Endodermal cell (in vitro differentiated cells): ENCODE data around the gene UTP4. TPM values are rescaled to one million over a fixed set of nuclear protein-coding genes. Genes with fewer than 3 reads are reported as not detected.

ENCODE experiments used
- DNase-seq: peaks from one replicate; pipeline ENCODE4 v3.0.0-alpha.2; 2017
- H3K27ac ChIP-seq: 2 replicates; pipeline ENCODE4 v1.5.1; 2013; ENCODE audit warnings: mild to moderate bottlenecking, low read depth, low read length, moderate library complexity
- H3K27me3 ChIP-seq: 2 replicates; pipeline ENCODE4 v1.6.1; 2013; ENCODE audit warnings: mild to moderate bottlenecking, low read length, moderate library complexity; ENCODE audit not compliant: insufficient read depth, control insufficient read depth, poor library complexity, severe bottlenecking
- H3K36me3 ChIP-seq: 2 replicates; pipeline ENCODE4 v1.7.0; 2013; ENCODE audit warnings: mild to moderate bottlenecking, low read length, moderate library complexity; ENCODE audit not compliant: control insufficient read depth, insufficient read depth
- H3K4me1 ChIP-seq: one replicate; pipeline ENCODE4 v1.7.0; 2013; ENCODE audit warnings: low read length; ENCODE audit not compliant: control insufficient read depth, insufficient read depth
- H3K4me3 ChIP-seq: 2 replicates; pipeline ENCODE4 v1.5.1; 2013; ENCODE audit warnings: mild to moderate bottlenecking, low read length, moderate library complexity
- H3K9ac ChIP-seq: 2 replicates; pipeline ENCODE4 v1.6.1; 2013; ENCODE audit warnings: mild to moderate bottlenecking, low read length, moderate library complexity; ENCODE audit not compliant: poor library complexity, severe bottlenecking; ENCODE audit errors: extremely low read depth
- H3K9me3 ChIP-seq: 2 replicates; pipeline ENCODE4 v1.6.1; 2013; ENCODE audit warnings: mild to moderate bottlenecking, low read length, moderate library complexity; ENCODE audit not compliant: control insufficient read depth
- H3K27ac Mint-ChIP-seq: 2 replicates; pipeline ENCODE4 v1.8.0; 2020; ENCODE audit warnings: mixed read lengths
- H3K27me3 Mint-ChIP-seq: 2 replicates; pipeline ENCODE4 v1.8.0; 2021; ENCODE audit warnings: mild to moderate bottlenecking, mixed read lengths; ENCODE audit not compliant: insufficient read depth
- H3K36me3 Mint-ChIP-seq: 2 replicates; pipeline ENCODE4 v1.8.0; 2020; ENCODE audit warnings: low read depth, mixed read lengths
- H3K4me1 Mint-ChIP-seq: 2 replicates; pipeline ENCODE4 v1.8.0; 2020; ENCODE audit warnings: mixed read lengths
- H3K4me3 Mint-ChIP-seq: 2 replicates; pipeline ENCODE4 v1.8.0; 2020; ENCODE audit warnings: mild to moderate bottlenecking, moderate library complexity, mixed read lengths
- H3K9me3 Mint-ChIP-seq: 2 replicates; pipeline ENCODE4 v1.8.0; 2020; ENCODE audit warnings: mild to moderate bottlenecking, mixed read lengths
- CTCF ChIP-seq: fragments of 200-600 bp; sonication (generic); conservative IDR thresholded peaks from 2 replicates; pipeline ENCODE4 v1.5.0; 2021; ENCODE audit warnings: antibody characterized with exemption, mild to moderate bottlenecking
- WGBS, 2 experiments: methylation state at CpG; one replicate each; pipeline versions ENCODE4 v1.1.5 to v1.1.7; 2013; ENCODE audit warnings: missing lambda C conversion rate in 2 of 2, mixed read lengths in 1 of 2; ENCODE audit not compliant: insufficient coverage in 1 of 2, insufficient read length in 1 of 2; 5-methylcytosine and 5-hydroxymethylcytosine counted together
- total RNA-seq, 2 donors: library from RNA; stranded (reverse); fragmentation: NEBNext Ultra II Directional in 1 of 2; extraction: Animal tissue kit (Norgen Biotek cat#: 25700) in 1 of 2; gene quantifications; 2 replicates in 1 of 2; 3 replicates in 1 of 2; pipeline ENCODE4 v1.2.1, GENCODE V29; 2021

UTP4 gene
- total RNA-seq, 2 donors from 2014 or later: 44.1 to 45.3 TPM

- 95 to 97% methylated on average over 6 to 8 of the region's 8 CpGs for WGBS, 2 experiments
- Mint-ChIP-seq H3K9me3 (no peaks in the 10 kb centered on the region), H3K27ac (no peak overlapping the region), H3K27me3 (no peaks in the 10 kb centered on the region), H3K4me3 (no peak overlapping the region), H3K4me1 (peaks cover 8% of the 10 kb centered on the region), H3K36me3 (peaks cover 55% of the 10 kb centered on the region)
- Histone ChIP-seq H3K4me3 (no peak overlapping the region), H3K36me3 (peaks cover 54% of the 10 kb centered on the region), H3K9me3 (no peaks in the 10 kb centered on the region), H3K27ac (no peak overlapping the region), H3K27me3 (no peaks in the 10 kb centered on the region), H3K4me1 (no peaks in the 10 kb centered on the region), H3K9ac (no peak overlapping the region)
- DNase-seq: no peak
- TF ChIP-seq CTCF: no peak
These were observed 33.9 kb downstream of the UTP4 start for GRCh38 chr16:69166221-69166833.

- DNase-seq: no peak
- Histone ChIP-seq H3K9ac (no peak overlapping the region), H3K27ac (no peak overlapping the region), H3K36me3 (peaks cover 53% of the 10 kb centered on the region), H3K4me3 (no peak overlapping the region), H3K27me3 (no peaks in the 10 kb centered on the region), H3K4me1 (no peaks in the 10 kb centered on the region), H3K9me3 (no peaks in the 10 kb centered on the region)
- TF ChIP-seq CTCF: no peak
- 99% methylated on average over 7 of the region's 7 CpGs; no CpG with 5 or more reads in 1 of the 2 experiments for WGBS, 2 experiments
- Mint-ChIP-seq H3K4me1 (peaks cover 15% of the 10 kb centered on the region), H3K27me3 (no peaks in the 10 kb centered on the region), H3K27ac (no peak overlapping the region), H3K36me3 (peaks cover 49% of the 10 kb centered on the region), H3K9me3 (no peaks in the 10 kb centered on the region), H3K4me3 (no peak overlapping the region)
These were observed 34.8 kb downstream of the UTP4 start for GRCh38 chr16:69166946-69167930.

GRCh38 chr16:69169051-69169450, 36.6 kb downstream of the UTP4 start:
- H3K4me3 ChIP-seq: no peak overlapping the region
- Mint-ChIP-seq H3K27ac (no peak overlapping the region), H3K4me3 (no peak overlapping the region), H3K4me1 (peaks cover 15% of the 10 kb centered on the region), H3K27me3 (no peaks in the 10 kb centered on the region), H3K36me3 (peaks cover 39% of the 10 kb centered on the region), H3K9me3 (no peaks in the 10 kb centered on the region)
- no peak overlapping the region for H3K9ac ChIP-seq
- no peaks in the 10 kb centered on the region for H3K9me3 ChIP-seq
- no peak overlapping the region for H3K27ac ChIP-seq
- H3K27me3 ChIP-seq: no peaks in the 10 kb centered on the region
- 95 to 100% methylated on average over 4 of the region's 4 CpGs for WGBS, 2 experiments
- no peaks in the 10 kb centered on the region for H3K4me1 ChIP-seq
- no peak for TF ChIP-seq CTCF
- peaks cover 44% of the 10 kb centered on the region for H3K36me3 ChIP-seq
- no peak for DNase-seq
